HUES48 (cell line): ENCODE data around the gene TULP4.

Experiments used
- H3K27ac ChIP-seq: one replicate; pipeline ENCODE4 v1.7.0; 2013; ENCODE audit warnings: low read depth, low read length, inconsistent platforms
- H3K27me3 ChIP-seq: 2 replicates; pipeline ENCODE4 v1.6.1; 2013; ENCODE audit warnings: mild to moderate bottlenecking, low read length; ENCODE audit not compliant: control insufficient read depth, insufficient read depth
- H3K36me3 ChIP-seq: 2 replicates; pipeline ENCODE4 v1.6.1; 2013; ENCODE audit warnings: low read length; ENCODE audit not compliant: control insufficient read depth, insufficient read depth
- H3K4me1 ChIP-seq: 2 replicates; pipeline ENCODE4 v1.6.1; 2013; ENCODE audit warnings: mild to moderate bottlenecking, low read length; ENCODE audit not compliant: control insufficient read depth, insufficient read depth
- H3K4me3 ChIP-seq: 2 replicates; pipeline ENCODE4 v1.5.1; 2013; ENCODE audit warnings: mild to moderate bottlenecking, low read depth, low read length
- H3K9ac ChIP-seq: 2 replicates; pipeline ENCODE4 v1.6.1; 2013; ENCODE audit warnings: mild to moderate bottlenecking, low read depth, low read length, moderate library complexity
- H3K9me3 ChIP-seq: 2 replicates; pipeline ENCODE4 v1.6.1; 2013; ENCODE audit warnings: low read length; ENCODE audit not compliant: control insufficient read depth, insufficient read depth

Gene TULP4

DNA sequence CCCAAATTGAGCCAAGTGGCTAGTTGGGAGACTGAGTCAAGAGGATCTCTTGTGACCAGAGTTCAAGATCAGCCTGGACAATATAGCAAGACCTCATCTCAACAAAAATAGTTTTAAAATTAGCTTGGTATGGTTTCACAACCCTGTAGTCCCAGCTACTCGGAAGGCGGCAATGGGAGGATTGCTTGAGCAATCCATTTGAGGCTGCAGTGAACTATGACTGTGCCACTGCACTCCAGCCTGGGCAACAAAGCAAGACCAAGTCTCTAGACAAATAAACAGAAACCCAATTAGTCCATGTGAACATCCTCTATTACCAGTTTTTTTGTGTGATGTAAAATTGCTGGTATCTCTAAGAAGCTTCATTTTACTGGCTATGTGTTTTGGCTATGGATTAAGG lies 106.2 kb downstream of the TULP4 start:
- H3K4me1 ChIP-seq, result 0 out of 2 replicates have a peak, but pooled peaks cover 8% of the 10 kb centered on the region
- no peaks in the 10 kb centered on the region for H3K9me3 ChIP-seq
- peaks cover 4% of the 10 kb centered on the region for H3K36me3 ChIP-seq
- H3K27me3 ChIP-seq, result no peaks in the 10 kb centered on the region
- H3K9ac ChIP-seq, result no peak overlapping the region
- H3K4me3 ChIP-seq, result no peak overlapping the region
- no peak overlapping the region for H3K27ac ChIP-seq

DNA sequence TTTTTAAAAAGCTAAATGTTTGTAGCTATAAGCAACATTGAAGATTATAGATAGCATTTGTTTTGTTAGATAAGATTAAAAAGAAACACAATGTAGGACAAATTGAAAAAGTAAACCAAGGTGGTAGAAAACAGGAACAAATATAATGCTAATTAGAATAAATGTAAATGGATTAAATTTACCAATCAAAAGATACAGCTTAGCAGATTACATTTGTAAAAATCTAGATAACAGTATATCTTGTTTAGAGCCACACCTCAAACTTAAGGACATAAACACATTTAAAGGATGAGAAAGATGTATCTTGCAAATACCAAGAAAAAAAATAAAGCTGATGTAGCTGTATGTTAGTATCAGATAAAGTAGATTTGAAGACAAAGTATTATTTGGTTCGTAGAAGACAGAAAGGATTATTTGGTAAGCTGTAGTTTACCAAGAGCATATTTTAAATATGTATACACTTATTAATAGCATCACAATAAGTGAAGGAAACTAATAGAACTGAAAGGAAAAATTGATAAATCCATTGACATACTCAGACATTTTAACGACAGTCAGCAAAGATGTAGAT lies 107.2 kb downstream of the TULP4 start:
- Histone ChIP-seq H3K4me3 (no peak overlapping the region), H3K36me3 (peaks cover 4% of the 10 kb centered on the region), H3K27ac (no peak overlapping the region), H3K27me3 (no peaks in the 10 kb centered on the region), H3K9me3 (no peaks in the 10 kb centered on the region), H3K4me1 (0 out of 2 replicates have a peak, but pooled peaks cover 8% of the 10 kb centered on the region), H3K9ac (no peak overlapping the region)

DNA sequence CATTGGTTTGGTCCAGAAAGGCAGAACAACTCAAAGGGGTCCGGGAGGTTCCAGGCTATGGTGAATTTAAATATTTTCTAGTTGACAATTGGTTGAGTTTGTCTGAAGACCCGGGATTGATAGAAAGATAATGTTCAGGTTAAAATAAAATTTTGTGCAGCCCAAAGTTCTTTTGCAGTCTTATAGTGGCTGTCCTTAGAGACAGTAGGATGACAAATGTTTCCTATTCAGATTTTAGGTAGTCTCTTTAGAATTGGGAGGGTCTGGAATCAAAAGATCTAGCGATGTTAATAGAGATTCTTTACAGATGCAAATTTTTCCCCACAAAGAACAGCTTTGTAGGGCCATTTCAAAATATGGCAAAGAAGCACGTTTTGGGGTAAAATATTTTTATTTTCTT lies 109.1 kb downstream of the TULP4 start:
- Histone ChIP-seq H3K4me1 (0 out of 2 replicates have a peak, but pooled peaks cover 8% of the 10 kb centered on the region), H3K4me3 (no peak overlapping the region), H3K27ac (no peak overlapping the region), H3K36me3 (no peaks in the 10 kb centered on the region), H3K9ac (no peak overlapping the region), H3K9me3 (no peaks in the 10 kb centered on the region), H3K27me3 (no peaks in the 10 kb centered on the region)

DNA sequence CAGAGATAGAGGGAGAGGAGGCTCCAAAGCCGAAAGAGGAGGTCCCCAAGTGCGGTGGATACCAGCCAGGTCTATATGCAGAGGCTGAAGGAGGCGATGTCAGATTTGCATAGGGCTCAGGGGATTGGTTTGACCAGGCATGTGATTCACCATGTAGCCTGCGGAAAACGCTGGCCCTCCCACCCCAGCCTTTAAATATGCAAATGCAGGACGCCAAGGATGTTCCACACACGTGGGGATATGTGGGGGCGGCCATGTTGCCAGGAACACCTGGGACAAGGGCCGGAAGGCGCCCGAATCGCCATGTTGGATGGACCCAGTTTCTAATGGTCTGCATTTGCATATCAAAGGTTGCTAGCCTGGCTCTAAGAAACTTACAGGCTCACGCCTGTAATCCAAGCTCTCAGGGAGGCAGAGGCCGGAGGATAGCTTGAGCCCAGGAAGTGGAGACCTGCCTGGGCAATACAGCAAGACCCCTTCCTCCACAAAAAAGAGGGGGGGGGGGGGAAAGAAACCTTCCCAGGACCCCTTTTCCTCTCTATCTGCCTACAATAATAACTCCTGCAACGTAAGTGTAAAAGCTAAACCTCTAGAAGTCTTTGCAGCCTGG lies 110.5 kb downstream of the TULP4 start:
- Histone ChIP-seq H3K27ac (no peak overlapping the region), H3K4me3 (no peak overlapping the region), H3K36me3 (no peaks in the 10 kb centered on the region), H3K27me3 (no peaks in the 10 kb centered on the region), H3K9ac (no peak overlapping the region), H3K4me1 (0 out of 2 replicates have a peak, but pooled peaks cover 3% of the 10 kb centered on the region), H3K9me3 (no peaks in the 10 kb centered on the region)

DNA sequence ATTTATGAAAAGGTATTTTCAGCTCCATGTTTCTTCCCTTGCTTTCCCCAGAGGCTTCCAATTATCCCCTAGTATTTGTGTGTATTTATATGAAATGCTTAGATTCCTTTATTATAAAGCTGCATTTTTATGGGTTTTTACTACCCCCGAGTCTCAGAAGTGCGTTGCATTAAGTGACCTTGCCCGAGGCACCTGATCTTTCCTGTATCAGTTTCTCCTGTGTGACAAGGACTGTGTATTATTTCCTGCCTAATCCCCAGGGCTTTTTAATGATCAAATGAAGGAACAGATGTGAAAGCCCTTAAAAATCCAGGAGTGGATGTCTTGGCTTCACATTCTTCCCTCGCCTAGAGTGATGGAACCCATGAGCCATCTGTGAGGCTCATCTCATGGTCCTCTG lies 118.8 kb downstream of the TULP4 start:
- Histone ChIP-seq H3K36me3 (peaks cover 4% of the 10 kb centered on the region; the same call in 1 of the 2 replicates), H3K9ac (no peak overlapping the region), H3K4me3 (no peak overlapping the region), H3K9me3 (no peaks in the 10 kb centered on the region), H3K4me1 (no peaks in the 10 kb centered on the region), H3K27ac (no peak overlapping the region), H3K27me3 (no peaks in the 10 kb centered on the region)

DNA sequence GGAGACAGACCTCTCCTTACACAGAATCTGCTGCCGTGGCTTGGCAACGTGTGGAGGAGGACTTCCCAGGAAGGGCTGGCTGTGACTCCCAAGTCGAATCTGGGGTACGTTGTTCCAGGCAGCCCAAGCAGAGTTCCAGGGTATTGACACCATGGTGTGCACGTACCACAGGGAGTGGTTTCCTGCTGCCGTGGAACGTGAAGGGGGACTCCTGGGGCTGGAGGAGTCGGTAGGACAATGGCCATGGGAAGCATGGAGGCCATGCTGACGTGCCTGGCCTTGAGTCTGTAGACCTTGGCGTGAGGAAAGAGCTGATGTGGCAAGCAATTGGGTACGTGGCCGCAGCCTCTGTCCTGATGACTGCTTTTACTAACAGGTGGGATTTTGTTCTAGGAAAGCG lies 119.3 kb downstream of the TULP4 start:
- H3K27me3 ChIP-seq, result no peaks in the 10 kb centered on the region
- peaks cover 4% of the 10 kb centered on the region; the same call in 1 of the 2 replicates for H3K36me3 ChIP-seq
- H3K9me3 ChIP-seq, result no peaks in the 10 kb centered on the region
- H3K4me3 ChIP-seq, result no peak overlapping the region
- H3K4me1 ChIP-seq, result no peaks in the 10 kb centered on the region
- H3K9ac ChIP-seq, result no peak overlapping the region
- H3K27ac ChIP-seq, result no peak overlapping the region

DNA sequence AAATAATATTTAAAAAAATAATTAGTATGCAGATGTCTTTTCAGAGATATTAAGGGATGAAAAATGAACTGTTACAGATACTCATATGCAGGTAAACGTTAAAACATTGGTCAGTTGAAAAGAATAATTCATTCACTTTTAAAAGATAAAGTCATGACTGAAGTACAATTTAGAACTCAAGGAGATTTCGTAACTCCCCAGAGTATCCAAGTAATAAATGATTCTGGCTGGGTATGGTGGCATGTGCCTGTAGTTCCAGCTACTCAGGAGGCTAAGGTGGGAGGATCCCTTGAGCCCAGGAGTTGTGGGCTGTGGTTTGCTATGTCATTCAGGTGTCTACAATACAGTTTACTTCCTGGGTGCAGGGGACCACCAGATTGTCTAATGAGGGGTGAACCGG lies 125.3 kb downstream of the TULP4 start:
- Histone ChIP-seq H3K9me3 (no peaks in the 10 kb centered on the region), H3K27ac (no peak overlapping the region), H3K9ac (no peak overlapping the region), H3K36me3 (no peaks in the 10 kb centered on the region), H3K27me3 (no peaks in the 10 kb centered on the region), H3K4me3 (no peak overlapping the region), H3K4me1 (no peaks in the 10 kb centered on the region)

DNA sequence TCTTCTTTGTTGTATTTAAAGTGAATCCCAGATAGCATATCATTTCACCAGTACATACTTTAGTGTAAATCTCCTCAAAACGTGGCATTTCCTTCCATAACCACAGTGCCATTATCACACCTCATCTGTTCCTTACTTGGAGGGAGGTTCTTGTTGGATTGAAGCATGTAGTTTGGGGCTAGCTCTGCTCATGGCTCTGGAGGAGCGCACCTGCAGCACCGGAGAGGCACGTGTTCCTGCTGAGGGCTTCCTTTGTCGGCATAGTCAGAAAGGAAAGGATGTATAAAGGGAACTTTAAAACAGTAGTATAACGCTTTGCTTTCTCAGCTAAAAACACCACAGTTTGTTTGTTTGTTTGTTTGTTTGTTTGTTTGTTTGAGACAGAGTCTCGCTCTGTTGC lies 126.0 kb downstream of the TULP4 start:
- Histone ChIP-seq H3K9me3 (no peaks in the 10 kb centered on the region), H3K27me3 (no peaks in the 10 kb centered on the region), H3K9ac (no peak overlapping the region), H3K4me3 (no peak overlapping the region), H3K36me3 (no peaks in the 10 kb centered on the region), H3K4me1 (no peaks in the 10 kb centered on the region), H3K27ac (no peak overlapping the region)

DNA sequence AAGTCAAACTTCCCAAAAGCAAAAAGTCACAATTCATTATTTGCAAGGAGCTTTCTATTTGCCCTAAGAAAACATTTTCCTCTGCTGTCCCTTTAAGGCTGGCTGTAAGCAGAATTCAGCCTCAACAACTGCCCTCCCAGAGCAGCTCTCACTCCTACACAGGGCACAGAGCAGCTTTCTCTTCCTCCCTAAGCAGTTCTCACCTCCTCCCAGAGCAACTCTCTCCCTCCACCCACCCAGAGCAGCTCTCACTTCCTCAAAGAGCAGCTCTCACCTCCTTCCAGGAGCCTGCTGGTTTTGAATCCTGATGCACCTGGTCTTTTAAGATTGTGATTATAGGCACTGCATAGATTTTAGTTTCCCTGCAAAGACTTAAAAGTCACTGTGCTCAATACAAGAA lies 127.0 kb downstream of the TULP4 start:
- H3K9ac ChIP-seq, result no peak overlapping the region
- H3K9me3 ChIP-seq, result no peaks in the 10 kb centered on the region
- H3K36me3 ChIP-seq, result no peaks in the 10 kb centered on the region
- no peaks in the 10 kb centered on the region for H3K27me3 ChIP-seq
- no peaks in the 10 kb centered on the region for H3K4me1 ChIP-seq
- no peak overlapping the region for H3K4me3 ChIP-seq
- H3K27ac ChIP-seq, result no peak overlapping the region

DNA sequence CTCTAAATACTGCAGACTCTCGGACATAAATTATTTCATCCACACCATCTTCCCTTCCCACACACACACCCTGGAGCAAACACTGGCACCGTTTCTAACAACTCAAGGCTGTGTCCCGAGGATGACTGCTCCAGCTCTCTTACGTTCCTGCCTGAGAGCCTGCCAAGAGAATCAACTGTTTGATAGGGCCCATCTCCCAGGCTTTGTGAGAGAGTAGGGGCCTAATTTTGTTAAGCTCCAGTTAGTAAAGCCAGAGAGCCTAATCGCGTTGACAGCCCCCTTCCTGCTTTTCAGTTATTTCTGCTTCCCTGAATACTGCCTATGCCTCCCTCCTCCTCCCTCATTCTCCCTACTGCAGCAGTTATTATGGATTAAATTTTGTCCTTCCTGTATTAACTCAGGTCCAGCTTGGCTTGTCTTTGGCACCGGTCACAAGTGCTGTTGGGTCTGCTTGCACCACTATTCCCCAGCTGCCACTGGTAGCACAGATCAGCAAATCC lies 129.5 kb downstream of the TULP4 start:
- H3K36me3 ChIP-seq, result no peaks in the 10 kb centered on the region
- H3K9me3 ChIP-seq, result no peaks in the 10 kb centered on the region
- no peak overlapping the region for H3K4me3 ChIP-seq
- H3K4me1 ChIP-seq, result no peaks in the 10 kb centered on the region
- H3K9ac ChIP-seq, result no peak overlapping the region
- no peak overlapping the region for H3K27ac ChIP-seq
- no peaks in the 10 kb centered on the region for H3K27me3 ChIP-seq

DNA sequence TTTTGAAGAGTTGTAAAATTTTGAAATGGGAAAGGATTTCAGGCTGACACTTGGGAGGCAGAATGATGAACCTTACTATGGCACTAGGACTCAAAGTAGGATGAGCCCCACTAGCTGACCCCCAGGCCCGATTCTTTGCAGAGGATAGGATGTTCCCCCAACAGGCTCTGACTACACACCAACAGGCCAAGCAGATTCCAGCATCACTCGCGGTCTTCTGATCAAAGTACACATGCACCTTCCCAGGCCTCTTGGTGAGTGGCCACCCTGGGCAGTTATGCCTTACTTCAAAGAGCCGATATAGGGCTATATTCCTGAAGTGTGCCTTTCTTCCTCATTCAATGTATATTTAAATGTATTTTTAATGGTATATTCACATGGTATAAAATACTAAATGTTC lies 130.0 kb downstream of the TULP4 start:
- Histone ChIP-seq H3K4me1 (no peaks in the 10 kb centered on the region), H3K27ac (no peak overlapping the region), H3K9me3 (no peaks in the 10 kb centered on the region), H3K9ac (no peak overlapping the region), H3K36me3 (no peaks in the 10 kb centered on the region), H3K4me3 (no peak overlapping the region), H3K27me3 (no peaks in the 10 kb centered on the region)
